Panc1 (cell line): ENCODE measurements around the gene WDR89. TPM values are rescaled to one million over a fixed set of nuclear protein-coding genes. Genes with fewer than 3 reads are reported as not detected.

Experiments
- ATAC-seq: fragments of 200-7000 bp; cut with Tn5 transposase; 2 replicates; pipeline ENCODE4 v1.9.1; 2020; ENCODE audit warnings: mild to moderate bottlenecking, moderate library complexity
- BruUV-seq: library from RNA; stranded (reverse); fragments of 400-500 nt; replicated peaks from 2 replicates; lab custom pipeline; 2021; lab: Mats Ljungman, UMichigan
- CTCF ChIA-PET: fragments of 300-600 bp; sonication (Branson Sonifier 250); formaldehyde crosslinking; loops from one replicate; lab custom pipeline; 2022; ENCODE audit warnings: antibody characterized with exemption; lab: Charles Lee
- POLR2A ChIA-PET: fragments of 300-600 bp; sonication (Branson Sonifier 250); formaldehyde crosslinking; loops from one replicate; lab custom pipeline; 2022; ENCODE audit warnings: antibody characterized with exemption; lab: Charles Lee
- DNase-seq: peaks from one replicate; pipeline ENCODE4 v3.0.0-alpha.2; 2010; ENCODE audit warnings: low read depth, low spot score
- H3K27ac ChIP-seq: 2 replicates; pipeline ENCODE4 v1.5.1; 2011; ENCODE audit warnings: mild to moderate bottlenecking, low read length, inconsistent platforms
- H3K27me3 ChIP-seq: fragments of 200-500 bp; sonication (Bioruptor generic); 2 replicates; pipeline ENCODE4 v1.6.0; 2014; ENCODE audit warnings: low read length, inconsistent platforms; ENCODE audit not compliant: control insufficient read depth, insufficient read depth
- H3K36me3 ChIP-seq: fragments of 200-500 bp; sonication (Bioruptor generic); 2 replicates; pipeline ENCODE4 v1.5.1; 2014; ENCODE audit warnings: inconsistent platforms, mild to moderate bottlenecking, low read length, moderate library complexity; ENCODE audit not compliant: control insufficient read depth, insufficient read depth
- H3K4me1 ChIP-seq: 2 replicates; pipeline ENCODE4 v1.5.1; 2011; ENCODE audit warnings: inconsistent platforms, mild to moderate bottlenecking, low read length, moderate library complexity; ENCODE audit not compliant: control insufficient read depth, insufficient read depth
- H3K4me3 ChIP-seq, 2 experiments: 2 replicates each; pipeline ENCODE4 v1.5.1; 2011 to 2012; ENCODE audit warnings: low read depth in 2 of 2, low read length in 2 of 2, mild to moderate bottlenecking in 2 of 2, inconsistent platforms in 1 of 2, moderate library complexity in 1 of 2
- H3K9me3 ChIP-seq: fragments of 200-500 bp; sonication (Bioruptor generic); 2 replicates; pipeline ENCODE4 v1.5.1; 2014; ENCODE audit warnings: low read depth, mild to moderate bottlenecking, inconsistent platforms, low read length, moderate library complexity; ENCODE audit not compliant: control insufficient read depth, insufficient read depth
- POLR2AphosphoS5 ChIP-seq: IDR thresholded peaks from 2 replicates; pipeline ENCODE4 v1.6.1; 2012; ENCODE audit warnings: mild to moderate bottlenecking, low read depth, low read length, moderate library complexity
- SIN3A ChIP-seq: IDR thresholded peaks from 2 replicates; pipeline ENCODE4 v1.6.1; 2012; ENCODE audit warnings: low read depth, mild to moderate bottlenecking, low read length, moderate library complexity, borderline replicate concordance; ENCODE audit not compliant: insufficient read depth
- TCF7L2 ChIP-seq: IDR thresholded peaks from 2 replicates; pipeline ENCODE4 v1.6.1; 2011; ENCODE audit warnings: mild to moderate bottlenecking, low read depth, low read length, inconsistent platforms
- in situ Hi-C: cut with HindIII; loops from 2 replicates; pipeline ENCODE4 v1.10.0; 2016; ENCODE audit warnings: low sequenced_read_pairs, low pct_unique_long_range_greater_than_20kb
- intact Hi-C: fragments of 100-400 bp; cut with micrococcal nuclease; formaldehyde crosslinking; loops from one replicate; pipeline ENCODE4 v1.10.0; 2022; ENCODE audit not compliant: unreplicated experiment
- total RNA-seq: library from RNA; stranded (reverse); gene quantifications from one replicate; pipeline ENCODE4 v1.2.1, GENCODE V29; 2021; ENCODE audit not compliant: unreplicated experiment
- TF ChIP-seq, protein P1 (sequence below): fragments of 450-650 bp; IDR thresholded peaks from 2 replicates; pipeline ENCODE4 v1.5.1; 2017; ENCODE audit warnings: mild to moderate bottlenecking
- TF ChIP-seq, protein P2 (sequence below), 2 experiments: IDR thresholded peaks; 2 replicates each; pipeline ENCODE4 v1.6.1; 2011 to 2012; ENCODE audit warnings: low read depth in 2 of 2, control low read depth in 1 of 2, low read length in 1 of 2, mild to moderate bottlenecking in 1 of 2, moderate library complexity in 1 of 2; ENCODE audit not compliant: insufficient read depth in 1 of 2

The WDR89 gene
- total RNA-seq, 1 experiment from 2014 or later, result 13.0 TPM

DNA sequence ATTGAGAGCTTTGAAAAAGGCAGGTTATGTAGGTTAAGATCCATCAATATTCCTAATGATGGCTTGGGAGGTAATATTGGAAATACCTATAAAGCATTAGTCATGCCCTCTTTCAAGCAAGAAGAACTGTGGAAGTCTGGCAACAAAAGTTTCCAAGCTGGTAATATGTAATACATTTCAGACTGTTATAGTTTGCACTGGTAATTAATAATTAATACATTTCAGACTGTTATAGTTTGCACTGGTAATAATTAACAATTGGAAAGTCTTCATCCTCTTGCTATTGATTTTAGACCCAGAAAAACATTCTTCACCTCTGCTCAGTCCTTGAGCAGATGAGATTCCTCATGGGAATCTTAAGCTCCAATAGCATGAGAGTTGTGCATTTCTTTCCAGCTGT lies 29.0 kb upstream of the WDR89 start:
- TF ChIP-seq POLR2AphosphoS5 (no peak), TCF7L2 (no peak), SIN3A (no peak)
- TF ChIP-seq, protein P1, sequence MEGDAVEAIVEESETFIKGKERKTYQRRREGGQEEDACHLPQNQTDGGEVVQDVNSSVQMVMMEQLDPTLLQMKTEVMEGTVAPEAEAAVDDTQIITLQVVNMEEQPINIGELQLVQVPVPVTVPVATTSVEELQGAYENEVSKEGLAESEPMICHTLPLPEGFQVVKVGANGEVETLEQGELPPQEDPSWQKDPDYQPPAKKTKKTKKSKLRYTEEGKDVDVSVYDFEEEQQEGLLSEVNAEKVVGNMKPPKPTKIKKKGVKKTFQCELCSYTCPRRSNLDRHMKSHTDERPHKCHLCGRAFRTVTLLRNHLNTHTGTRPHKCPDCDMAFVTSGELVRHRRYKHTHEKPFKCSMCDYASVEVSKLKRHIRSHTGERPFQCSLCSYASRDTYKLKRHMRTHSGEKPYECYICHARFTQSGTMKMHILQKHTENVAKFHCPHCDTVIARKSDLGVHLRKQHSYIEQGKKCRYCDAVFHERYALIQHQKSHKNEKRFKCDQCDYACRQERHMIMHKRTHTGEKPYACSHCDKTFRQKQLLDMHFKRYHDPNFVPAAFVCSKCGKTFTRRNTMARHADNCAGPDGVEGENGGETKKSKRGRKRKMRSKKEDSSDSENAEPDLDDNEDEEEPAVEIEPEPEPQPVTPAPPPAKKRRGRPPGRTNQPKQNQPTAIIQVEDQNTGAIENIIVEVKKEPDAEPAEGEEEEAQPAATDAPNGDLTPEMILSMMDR, result no peak
- TF ChIP-seq, protein P2, sequence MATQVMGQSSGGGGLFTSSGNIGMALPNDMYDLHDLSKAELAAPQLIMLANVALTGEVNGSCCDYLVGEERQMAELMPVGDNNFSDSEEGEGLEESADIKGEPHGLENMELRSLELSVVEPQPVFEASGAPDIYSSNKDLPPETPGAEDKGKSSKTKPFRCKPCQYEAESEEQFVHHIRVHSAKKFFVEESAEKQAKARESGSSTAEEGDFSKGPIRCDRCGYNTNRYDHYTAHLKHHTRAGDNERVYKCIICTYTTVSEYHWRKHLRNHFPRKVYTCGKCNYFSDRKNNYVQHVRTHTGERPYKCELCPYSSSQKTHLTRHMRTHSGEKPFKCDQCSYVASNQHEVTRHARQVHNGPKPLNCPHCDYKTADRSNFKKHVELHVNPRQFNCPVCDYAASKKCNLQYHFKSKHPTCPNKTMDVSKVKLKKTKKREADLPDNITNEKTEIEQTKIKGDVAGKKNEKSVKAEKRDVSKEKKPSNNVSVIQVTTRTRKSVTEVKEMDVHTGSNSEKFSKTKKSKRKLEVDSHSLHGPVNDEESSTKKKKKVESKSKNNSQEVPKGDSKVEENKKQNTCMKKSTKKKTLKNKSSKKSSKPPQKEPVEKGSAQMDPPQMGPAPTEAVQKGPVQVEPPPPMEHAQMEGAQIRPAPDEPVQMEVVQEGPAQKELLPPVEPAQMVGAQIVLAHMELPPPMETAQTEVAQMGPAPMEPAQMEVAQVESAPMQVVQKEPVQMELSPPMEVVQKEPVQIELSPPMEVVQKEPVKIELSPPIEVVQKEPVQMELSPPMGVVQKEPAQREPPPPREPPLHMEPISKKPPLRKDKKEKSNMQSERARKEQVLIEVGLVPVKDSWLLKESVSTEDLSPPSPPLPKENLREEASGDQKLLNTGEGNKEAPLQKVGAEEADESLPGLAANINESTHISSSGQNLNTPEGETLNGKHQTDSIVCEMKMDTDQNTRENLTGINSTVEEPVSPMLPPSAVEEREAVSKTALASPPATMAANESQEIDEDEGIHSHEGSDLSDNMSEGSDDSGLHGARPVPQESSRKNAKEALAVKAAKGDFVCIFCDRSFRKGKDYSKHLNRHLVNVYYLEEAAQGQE (IDR thresholded peaks at IDR 0.05; ENCODE audit: insufficient read depth in 1 of 2, low read depth in 2 of 2, low read length in 1 of 2), result no peak
- POLR2A ChIA-PET, result no interaction called here
- BruUV-seq, result no TSS peak
- Histone ChIP-seq H3K27me3 (no peaks in the 10 kb centered on the region), H3K27ac (no peak overlapping the region), H3K4me1 (peaks cover 7% of the 10 kb centered on the region; the same call in 1 of the 2 replicates), H3K4me3 (no peak overlapping the region), H3K9me3 (no peaks in the 10 kb centered on the region), H3K36me3 (no peaks in the 10 kb centered on the region)
- intact Hi-C loops, result no loop called here
- ATAC-seq, result no peak
- no peak for DNase-seq
- in situ Hi-C loops, result no loop called here
- CTCF ChIA-PET, result interaction anchor here (0.6 kb wide), 1 partner anchor 136 kb away, joined by 11 read pairs; no protein-coding TSS in a partner anchor

- no TSS peak for BruUV-seq
- intact Hi-C loops, result no loop called here
- Histone ChIP-seq H3K4me3 (no peak overlapping the region), H3K36me3 (no peaks in the 10 kb centered on the region), H3K4me1 (no peaks in the 10 kb centered on the region), H3K27ac (no peak overlapping the region), H3K27me3 (no peaks in the 10 kb centered on the region), H3K9me3 (no peaks in the 10 kb centered on the region)
- no peak for DNase-seq
- TF ChIP-seq POLR2AphosphoS5 (no peak), SIN3A (no peak), TCF7L2 (no peak)
- TF ChIP-seq, protein P1, result no peak
- TF ChIP-seq, protein P2 (IDR thresholded peaks at IDR 0.05; ENCODE audit: insufficient read depth in 1 of 2, low read depth in 2 of 2, low read length in 1 of 2), result no peak
- ChIA-PET CTCF (no interaction called here), POLR2A (no interaction called here)
- no peak for ATAC-seq
- in situ Hi-C loops, result no loop called here
Measured at GRCh38 chr14:63666335-63666734, 24.7 kb upstream of the WDR89 start.
